Fibroblast of skin of right biceps (primary cell): ENCODE measurements around the gene TTC22.
A peak's percentile ranks its signal among the peaks of the same experiment; 100 is the strongest.

Experiments used
- DNase-seq: peaks from one replicate; pipeline ENCODE4 v3.0.0-alpha.2; 2013

Gene TTC22

GRCh38 chr1:54800899-54801759 is at the start of gene TTC22:
TSS of gene TTC22 (minus strand) at chr1:54801323. CDS start at chr1:54801163, 160 bp downstream.
- no peak for DNase-seq

- DNase-seq, result peak; percentile 90
Observed at GRCh38 chr1:54850737-54851136, 49.6 kb upstream of the TTC22 start.

- no peak for DNase-seq
Observed at GRCh38 chr1:54850069-54850730, 49.1 kb upstream of the TTC22 start.

- no peak for DNase-seq
Observed at GRCh38 chr1:54849219-54850068, 48.3 kb upstream of the TTC22 start.

- no peak for DNase-seq
Observed at GRCh38 chr1:54848134-54848948, 47.2 kb upstream of the TTC22 start.

GRCh38 chr1:54846716-54847284 is 45.7 kb upstream of the TTC22 start:
- no peak for DNase-seq

GRCh38 chr1:54846301-54846700 is 45.2 kb upstream of the TTC22 start:
- DNase-seq, result no peak

- DNase-seq, result no peak
Observed at GRCh38 chr1:54845772-54846171, 44.6 kb upstream of the TTC22 start.

GRCh38 chr1:54844564-54844963 is 43.4 kb upstream of the TTC22 start:
- DNase-seq, result no peak

GRCh38 chr1:54843449-54843848 is 42.3 kb upstream of the TTC22 start:
- no peak for DNase-seq

- no peak for DNase-seq
Observed at GRCh38 chr1:54842963-54843362, 41.8 kb upstream of the TTC22 start.

GRCh38 chr1:54842206-54842915 is 41.2 kb upstream of the TTC22 start:
- DNase-seq, result no peak

GRCh38 chr1:54839824-54840223 is 38.7 kb upstream of the TTC22 start:
- DNase-seq, result no peak

GRCh38 chr1:54838565-54839180 is 37.5 kb upstream of the TTC22 start:
- DNase-seq, result no peak

- DNase-seq, result no peak
Observed at GRCh38 chr1:54837002-54837853, 36.1 kb upstream of the TTC22 start.

GRCh38 chr1:54836594-54836993 is 35.5 kb upstream of the TTC22 start:
- no peak for DNase-seq

- DNase-seq, result no peak
Observed at GRCh38 chr1:54835970-54836369, 34.8 kb upstream of the TTC22 start.

GRCh38 chr1:54835131-54835898 is 34.2 kb upstream of the TTC22 start:
- DNase-seq, result no peak

GRCh38 chr1:54834007-54834541 is 33.0 kb upstream of the TTC22 start:
- DNase-seq, result no peak
